MG63 (cell line): ENCODE data around the gene MINDY4B. TPM values are rescaled to one million over a fixed set of nuclear protein-coding genes. Genes with fewer than 3 reads are reported as not detected.
"Not testable (repeated sequence)": the region's sequence is repeated elsewhere in the genome, so short reads cannot be mapped to it uniquely, and the experiment has no call there.

ENCODE experiments used
- DNase-seq: peaks from one replicate; pipeline ENCODE4 v3.0.0-alpha.2; 2020
- H3K27me3 ChIP-seq: fragments of 250-450 bp; sonication (Bioruptor Pico); 2 replicates; pipeline ENCODE4 v1.5.1; 2020; ENCODE audit warnings: mild to moderate bottlenecking, moderate library complexity
- H3K36me3 ChIP-seq: fragments of 250-450 bp; sonication (Bioruptor Pico); 2 replicates; pipeline ENCODE4 v1.5.1; 2020; ENCODE audit warnings: mild to moderate bottlenecking, moderate library complexity
- H3K4me3 ChIP-seq: fragments of 250-450 bp; sonication (Bioruptor Pico); 2 replicates; pipeline ENCODE4 v1.5.1; 2020; ENCODE audit warnings: mild to moderate bottlenecking, moderate library complexity
- H3K9me3 ChIP-seq: fragments of 250-450 bp; sonication (Bioruptor Pico); 2 replicates; pipeline ENCODE4 v1.5.1; 2020; ENCODE audit warnings: mild to moderate bottlenecking, moderate library complexity
- total RNA-seq: library from RNA; depleted of rRNA; stranded (reverse); fragments of >200 nt; shearing (Covaris generic); gene quantifications from 2 replicates; pipeline ENCODE4 v1.2.3, GENCODE V29; 2014; ENCODE audit warnings: low replicate concordance

Gene MINDY4B
- total RNA-seq, 1 experiment from 2014 or later: not detected

GRCh38 chr3:150875548-150875947, 29.7 kb downstream of the MINDY4B start:
- no peak for DNase-seq
- H3K36me3 ChIP-seq: no peaks in the 10 kb centered on the region
- H3K27me3 ChIP-seq: no peaks in the 10 kb centered on the region; the same call in 1 of the 2 replicates
- H3K4me3 ChIP-seq: no peak overlapping the region
- H3K9me3 ChIP-seq: no peaks in the 10 kb centered on the region

GRCh38 chr3:150874666-150875219, 30.5 kb downstream of the MINDY4B start:
- DNase-seq: no peak
- H3K4me3 ChIP-seq: no peak overlapping the region
- H3K9me3 ChIP-seq: no peaks in the 10 kb centered on the region
- no peaks in the 10 kb centered on the region; the same call in 1 of the 2 replicates for H3K27me3 ChIP-seq
- no peaks in the 10 kb centered on the region for H3K36me3 ChIP-seq

- no peak for DNase-seq
Observed at GRCh38 chr3:150871192-150871591, 34.0 kb downstream of the MINDY4B start.

DNA sequence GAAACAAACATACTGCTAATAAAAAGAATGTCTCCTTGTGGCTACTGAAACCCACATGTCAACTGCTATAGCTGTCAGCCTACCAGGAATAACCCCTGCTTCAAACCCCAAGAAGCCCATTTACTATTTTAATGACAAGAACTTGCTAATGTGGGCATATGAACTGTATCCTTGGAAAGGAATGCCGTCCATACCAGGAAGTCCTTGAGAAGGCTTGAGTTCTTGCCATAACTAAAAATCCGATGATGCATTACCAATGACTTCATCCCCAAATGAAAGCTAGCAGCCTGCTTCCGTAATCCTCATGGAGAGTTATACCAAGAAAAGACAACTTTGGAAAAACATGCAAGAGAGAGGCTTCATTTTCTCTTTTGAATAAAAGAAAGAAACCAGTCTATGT, 34.8 kb downstream of the MINDY4B start:
- no peaks in the 10 kb centered on the region for H3K27me3 ChIP-seq
- H3K4me3 ChIP-seq: no peak overlapping the region
- DNase-seq: no peak
- H3K36me3 ChIP-seq: no peaks in the 10 kb centered on the region
- no peaks in the 10 kb centered on the region for H3K9me3 ChIP-seq

More at GRCh38 chr3:150871192-150871591, 34.0 kb downstream of the MINDY4B start:
- H3K36me3 ChIP-seq: no peaks in the 10 kb centered on the region
- no peaks in the 10 kb centered on the region; the same call in 1 of the 2 replicates for H3K27me3 ChIP-seq
- no peaks in the 10 kb centered on the region for H3K9me3 ChIP-seq
- no peak overlapping the region for H3K4me3 ChIP-seq

GRCh38 chr3:150868282-150868681, 37.0 kb downstream of the MINDY4B start:
- Histone ChIP-seq H3K4me3 (no peak overlapping the region), H3K36me3 (no peaks in the 10 kb centered on the region), H3K9me3 (no peaks in the 10 kb centered on the region), H3K27me3 (peaks cover 4% of the 10 kb centered on the region; the same call in 1 of the 2 replicates)
- DNase-seq: no peak

DNA sequence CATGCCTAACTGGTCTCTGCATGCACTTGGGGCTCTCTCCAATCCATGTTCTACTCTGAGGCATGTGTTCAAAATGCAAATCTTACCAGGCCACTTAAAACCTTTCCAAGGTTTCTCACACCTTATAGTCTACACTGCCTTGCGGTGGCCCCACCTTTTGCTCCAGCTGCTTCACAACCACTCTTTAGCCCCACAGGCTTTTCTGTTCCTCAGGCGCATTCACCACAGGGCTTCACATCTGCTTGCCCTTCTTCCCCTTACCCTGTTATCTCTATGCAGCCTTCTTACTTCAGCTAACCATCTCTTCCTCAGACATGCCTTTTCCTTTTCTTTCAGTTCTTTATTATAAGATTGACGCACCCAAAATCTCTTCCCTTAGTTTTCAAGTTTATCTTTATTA, 37.8 kb downstream of the MINDY4B start:
- Histone ChIP-seq H3K27me3 (peaks cover 12% of the 10 kb centered on the region), H3K9me3 (no peaks in the 10 kb centered on the region), H3K4me3 (no peak overlapping the region), H3K36me3 (no peaks in the 10 kb centered on the region)
- DNase-seq: no peak

DNA sequence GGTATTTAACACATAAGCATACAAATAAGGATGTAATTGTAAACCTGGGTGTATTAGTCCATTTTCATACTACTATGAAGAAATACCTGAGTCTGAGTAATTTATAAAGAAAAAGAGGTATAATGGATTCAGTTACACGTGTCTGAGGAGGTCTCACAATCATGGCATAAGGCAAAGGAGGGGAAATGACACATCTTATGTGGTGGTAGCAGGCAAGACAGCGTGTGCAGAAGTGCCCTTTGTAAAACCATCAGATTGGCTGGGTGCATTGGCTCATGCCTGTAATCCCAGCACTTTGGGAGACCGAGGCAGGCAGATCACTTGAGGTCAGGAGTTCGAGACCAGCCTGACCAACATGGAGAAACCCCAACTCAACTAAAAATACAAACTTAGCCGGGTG, 41.3 kb downstream of the MINDY4B start:
- H3K27me3 ChIP-seq: peaks cover 19% of the 10 kb centered on the region
- DNase-seq, H3K9me3 ChIP-seq, H3K36me3 ChIP-seq, H3K4me3 ChIP-seq: not testable (repeated sequence)

- H3K9me3 ChIP-seq: no peaks in the 10 kb centered on the region
- no peaks in the 10 kb centered on the region for H3K36me3 ChIP-seq
- H3K4me3 ChIP-seq: no peak overlapping the region
- DNase-seq: no peak
- H3K27me3 ChIP-seq: peaks cover 19% of the 10 kb centered on the region
Observed at GRCh38 chr3:150861851-150862250, 43.4 kb downstream of the MINDY4B start.

DNA sequence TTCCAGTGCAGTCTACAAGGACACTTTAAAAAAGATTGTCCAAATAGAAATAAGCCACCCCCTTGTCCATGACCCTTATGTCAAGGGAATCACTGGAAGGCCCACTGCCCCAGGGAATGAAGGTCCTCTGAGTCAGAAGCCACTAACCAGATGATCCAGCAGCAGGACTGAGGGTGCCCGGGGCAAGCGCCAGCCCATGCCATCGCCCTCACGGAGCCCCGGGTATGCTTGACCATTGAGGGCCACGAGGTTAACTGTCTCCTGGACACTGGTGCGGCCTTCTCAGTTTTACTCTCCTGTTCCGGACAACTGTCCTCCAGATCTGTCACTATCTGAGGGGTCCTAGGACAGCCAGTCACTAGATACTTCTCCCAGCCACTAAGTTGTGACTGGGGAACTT, 47.3 kb downstream of the MINDY4B start:
- peaks cover 18% of the 10 kb centered on the region for H3K27me3 ChIP-seq
- not testable (repeated sequence) for H3K9me3 ChIP-seq, H3K36me3 ChIP-seq, H3K4me3 ChIP-seq, DNase-seq

GRCh38 chr3:150850191-150850590, 55.0 kb downstream of the MINDY4B start:
- DNase-seq: no peak
- H3K27me3 ChIP-seq: 0 out of 2 replicates have a peak, but pooled peaks cover 3% of the 10 kb centered on the region
- peaks cover 6% of the 10 kb centered on the region; the same call in 1 of the 2 replicates for H3K9me3 ChIP-seq
- H3K4me3 ChIP-seq: no peak overlapping the region
- no peaks in the 10 kb centered on the region for H3K36me3 ChIP-seq

DNA sequence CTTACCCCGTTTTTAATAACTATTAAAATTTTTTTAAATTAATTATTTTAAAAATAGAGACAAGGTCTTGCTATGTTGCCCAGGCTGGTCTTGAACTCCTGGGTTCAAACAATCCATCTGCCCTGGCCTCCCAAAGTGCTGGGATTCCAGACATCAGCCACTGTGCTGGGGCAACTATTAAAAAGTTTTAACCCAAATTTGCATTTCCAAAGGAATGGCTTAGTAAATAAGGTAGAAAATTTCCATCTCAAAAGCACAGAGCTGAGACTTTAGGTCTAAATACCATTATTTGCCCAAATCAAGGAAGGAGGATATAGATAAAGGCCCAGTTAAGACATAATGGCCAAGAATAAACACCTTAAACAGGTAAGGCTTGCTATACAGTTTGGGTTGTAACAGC, 56.4 kb downstream of the MINDY4B start:
- peaks cover 6% of the 10 kb centered on the region; the same call in 1 of the 2 replicates for H3K9me3 ChIP-seq
- 0 out of 2 replicates have a peak, but pooled peaks cover 3% of the 10 kb centered on the region for H3K27me3 ChIP-seq
- H3K36me3 ChIP-seq: no peaks in the 10 kb centered on the region
- no peak for DNase-seq
- no peak overlapping the region for H3K4me3 ChIP-seq

DNA sequence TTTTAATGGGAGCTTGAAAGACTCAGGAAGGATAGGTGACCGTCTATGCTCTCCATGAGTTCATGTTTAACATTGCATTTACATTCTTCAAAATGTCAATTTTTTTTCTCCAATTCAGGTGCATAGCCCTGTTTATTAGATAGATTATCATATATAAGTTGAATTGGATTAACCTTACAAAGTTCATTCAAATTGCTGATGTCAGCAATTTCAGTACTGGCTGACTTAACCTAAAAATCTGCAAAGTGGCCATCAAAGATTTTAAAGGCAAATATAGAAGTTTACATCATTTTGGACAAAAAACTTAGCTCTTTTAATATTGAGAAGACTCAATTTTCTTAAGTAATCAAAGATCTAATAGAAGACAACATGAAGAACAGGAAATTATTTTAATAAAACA, 57.8 kb downstream of the MINDY4B start:
- H3K36me3 ChIP-seq: no peaks in the 10 kb centered on the region
- DNase-seq: no peak
- 0 out of 2 replicates have a peak, but pooled peaks cover 7% of the 10 kb centered on the region for H3K27me3 ChIP-seq
- no peak overlapping the region for H3K4me3 ChIP-seq
- H3K9me3 ChIP-seq: peaks cover 6% of the 10 kb centered on the region; the same call in 1 of the 2 replicates

DNA sequence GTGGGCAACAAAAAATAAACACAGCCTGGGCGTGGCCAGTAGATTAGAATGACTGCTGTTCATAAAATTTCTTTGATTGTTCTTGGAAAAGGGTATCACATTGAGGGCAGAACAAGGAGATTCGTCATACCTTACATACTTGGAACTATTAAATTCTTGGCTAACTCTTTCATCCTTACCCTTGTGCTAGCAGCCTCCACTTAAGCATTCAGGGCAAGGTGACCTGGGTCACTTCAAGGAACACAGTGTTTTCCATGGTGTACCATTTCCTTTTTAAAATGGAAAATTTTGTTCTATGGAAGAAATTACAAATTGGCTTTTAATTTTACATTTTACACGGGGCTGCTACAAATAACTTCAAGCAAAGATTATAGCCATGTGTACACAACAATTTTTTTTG, 60.8 kb downstream of the MINDY4B start:
- Histone ChIP-seq H3K36me3 (no peaks in the 10 kb centered on the region), H3K4me3 (no peak overlapping the region), H3K9me3 (no peaks in the 10 kb centered on the region), H3K27me3 (0 out of 2 replicates have a peak, but pooled peaks cover 4% of the 10 kb centered on the region)
- no peak for DNase-seq

DNA sequence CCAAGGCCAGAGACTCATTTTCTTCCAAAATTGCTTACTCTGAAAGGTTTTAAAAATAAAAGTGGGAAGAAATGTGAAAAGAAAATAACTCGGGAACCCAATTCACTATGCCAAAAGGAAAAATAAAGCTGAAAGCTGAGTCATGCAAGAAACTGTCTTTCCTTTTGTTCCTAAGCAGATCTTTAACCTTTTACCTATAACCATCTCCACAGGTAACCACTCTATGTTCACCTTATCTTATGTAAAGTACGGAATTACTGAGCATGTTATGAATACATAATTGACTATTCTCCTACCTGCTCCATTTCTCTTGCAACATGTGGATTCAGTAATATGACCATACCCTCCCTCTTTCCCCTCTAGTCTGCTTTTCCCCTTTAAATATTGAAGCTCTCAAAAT, 62.0 kb downstream of the MINDY4B start:
- H3K27me3 ChIP-seq: peaks cover 7% of the 10 kb centered on the region; the same call in 1 of the 2 replicates
- no peak overlapping the region for H3K4me3 ChIP-seq
- H3K36me3 ChIP-seq: no peaks in the 10 kb centered on the region
- no peaks in the 10 kb centered on the region for H3K9me3 ChIP-seq
- no peak for DNase-seq

- H3K9me3 ChIP-seq: no peaks in the 10 kb centered on the region
- no peaks in the 10 kb centered on the region for H3K36me3 ChIP-seq
- peaks cover 18% of the 10 kb centered on the region; the same call in 1 of the 2 replicates for H3K27me3 ChIP-seq
- H3K4me3 ChIP-seq: no peak overlapping the region
- DNase-seq: no peak
Observed at GRCh38 chr3:150840802-150841515, 64.3 kb downstream of the MINDY4B start.

DNA sequence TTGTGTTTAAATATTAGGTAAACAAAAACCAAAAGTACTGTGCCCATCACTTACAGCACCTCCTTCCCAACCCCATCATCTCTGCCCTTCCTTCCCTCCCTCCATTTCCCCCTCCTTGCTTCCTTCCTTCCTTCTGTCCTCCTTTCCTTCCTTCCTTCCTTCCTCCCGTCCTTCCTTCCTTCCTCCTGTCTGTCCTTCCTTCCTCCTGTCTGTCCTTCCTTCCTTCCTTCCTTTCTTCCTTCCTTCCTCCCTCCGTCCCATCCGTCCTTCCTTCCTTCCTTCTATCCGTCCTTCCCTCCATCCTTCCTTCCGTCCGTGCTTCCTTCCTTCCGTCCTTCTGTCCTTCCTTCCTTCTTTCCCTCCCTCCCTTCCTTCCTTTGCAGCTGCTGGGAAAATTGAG, 74.5 kb downstream of the MINDY4B start:
- peaks cover 35% of the 10 kb centered on the region for H3K27me3 ChIP-seq
- no peaks in the 10 kb centered on the region for H3K36me3 ChIP-seq
- no peak overlapping the region for H3K4me3 ChIP-seq
- DNase-seq: no peak
- peaks cover 3% of the 10 kb centered on the region; the same call in 1 of the 2 replicates for H3K9me3 ChIP-seq

DNA sequence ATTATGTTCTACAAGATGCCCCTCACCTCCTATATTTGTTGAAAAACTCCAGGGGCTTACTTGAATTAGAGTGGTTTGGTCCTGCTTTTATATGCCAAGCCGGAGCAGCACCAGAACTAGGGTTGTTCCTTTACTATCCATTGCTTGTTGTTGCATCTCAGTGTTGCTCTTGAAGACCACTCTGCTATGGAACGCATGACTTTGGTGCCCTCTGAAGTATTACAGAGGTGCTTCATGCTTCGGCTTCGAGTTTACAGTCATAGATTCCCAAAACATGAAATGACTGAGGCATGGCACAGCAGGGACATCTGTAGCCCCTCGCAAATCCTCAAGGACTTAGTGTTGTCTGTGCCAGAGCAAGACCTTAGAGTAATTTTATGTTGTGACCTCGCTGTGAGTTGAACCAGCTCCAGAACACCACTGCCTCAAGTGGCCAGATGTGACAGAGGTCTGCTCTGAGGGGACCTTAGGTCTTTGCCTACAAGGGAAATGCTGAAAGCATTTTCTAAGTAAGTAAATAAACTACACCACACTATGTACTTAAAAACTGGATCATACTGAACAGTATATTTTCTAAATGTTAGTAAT, 75.1 kb downstream of the MINDY4B start:
- Histone ChIP-seq H3K36me3 (no peaks in the 10 kb centered on the region), H3K27me3 (peaks cover 35% of the 10 kb centered on the region), H3K9me3 (peaks cover 3% of the 10 kb centered on the region; the same call in 1 of the 2 replicates), H3K4me3 (no peak overlapping the region)
- DNase-seq: no peak
